OCI-LY1 (cell line): ENCODE results near the gene GALNT10.

Experiments used
- CTCF ChIP-seq: fragments of 200-600 bp; sonication (generic), shearing (Covaris generic); IDR thresholded peaks from 2 replicates; pipeline ENCODE4 v1.5.1; 2017; ENCODE audit warnings: mild to moderate bottlenecking, antibody characterized with exemption, low read length, moderate library complexity, mixed read lengths
- EZH2 ChIP-seq: fragments of 200-600 bp; sonication (generic), shearing (Covaris generic); IDR thresholded peaks from 2 replicates; pipeline ENCODE4 v1.8.0; 2017; ENCODE audit warnings: borderline replicate concordance, mixed run types, mild to moderate bottlenecking, antibody characterized with exemption, low read length, moderate library complexity, mixed read lengths

- TF ChIP-seq EZH2 (no peak), CTCF (peak; percentile 82)
Observed at GRCh38 chr5:154179846-154180710, 10.5 kb upstream of the GALNT10 start.
